Pancreas (tissue), 10 donors: ENCODE measurements around the gene MIEF1. TPM values are rescaled to one million over a fixed set of nuclear protein-coding genes. Genes with fewer than 3 reads are reported as not detected.

Experiments used
- ATAC-seq, 4 donors: fragments of 200-7000 bp; cut with Tn5 transposase; one replicate each; pipeline versions ENCODE4 v1.8.0 to v1.9.1; 2020; ENCODE audit warnings: mild to moderate bottlenecking in 4 of 4, moderate library complexity in 4 of 4
- DNase-seq, 6 donors: peaks; one replicate each; pipeline ENCODE4 v3.0.0-alpha.2; 2020
- FAIRE-seq: peaks from 2 replicates; lab custom pipeline; 2012; peaks lifted over from hg19 to GRCh38; lab: Jason Lieb, UNC
- H3K27ac ChIP-seq, 4 donors: fragments of 200-600 bp; sonication (generic); 1 replicate in 3 of 4; 2 replicates in 1 of 4; pipeline versions ENCODE4 v1.5.0 to v1.8.0; 2020
- H3K27me3 ChIP-seq, 4 donors: fragments of 200-600 bp; one replicate each; pipeline ENCODE4 v1.8.0; 2021
- H3K36me3 ChIP-seq, 3 donors: fragments of 200-600 bp; sonication (generic) in 1 of 3; one replicate each; pipeline versions ENCODE4 v1.5.0 to v1.8.0; 2020 to 2021
- H3K4me1 ChIP-seq, 3 donors: fragments of 200-600 bp; one replicate each; pipeline ENCODE4 v1.8.0; 2021
- H3K4me3 ChIP-seq, 4 donors: fragments of 200-600 bp; sonication (generic) in 2 of 4; one replicate each; pipeline versions ENCODE4 v1.5.0 to v1.8.0; 2020 to 2021
- H3K9me3 ChIP-seq, 4 donors: fragments of 200-600 bp; one replicate each; pipeline ENCODE4 v1.8.0; 2021
- WGBS, 2 donors: extraction: QIAGEN DNeasy Blood & Tissue Kit; methylation state at CpG; one replicate each; pipeline ENCODE4 v1.1.7; 2013; 5-methylcytosine and 5-hydroxymethylcytosine counted together
- intact Hi-C, 3 donors: fragments of 100-400 bp; cut with DNase I; formaldehyde crosslinking; loops; one replicate each; pipeline versions ENCODE4 v1.11.1 to v1.14.2; 2022
- polyA plus RNA-seq, 2 donors: library from polyadenylated mRNA; stranded (reverse); fragments of 200-250 nt; gene quantifications; one replicate each; pipeline ENCODE4 v1.2.3, GENCODE V29; 2013
- total RNA-seq, 6 donors: library from RNA; stranded (reverse); fragmentation: NEBNext Ultra II Directional in 4 of 6; extraction: Animal tissue kit (Norgen Biotek cat#: 25700) in 4 of 6; gene quantifications; one replicate each; pipeline versions ENCODE4 v1.2.1 to v1.2.4, GENCODE V29; 2021 to 2023
- TF ChIP-seq, protein P1 (sequence below), 4 donors: fragments of 200-600 bp; sonication (generic) in 3 of 4; IDR thresholded peaks; one replicate each; pipeline versions ENCODE4 v1.5.0 to v1.8.0; 2021; ENCODE audit warnings: antibody characterized with exemption in 4 of 4
- donor health status: healthy with polysubstance abuse.
- donor health status: DM: no; HTN: no; CAD: no; lungs with moderate emphysema.
- donor health status: DM: no; HTN: no; CAD: no.
- donor health status: control.
- donor health status: control.
- donor health status: Bipolar disorder and iron deficiency.
- donor health status: DM: yes; HTN: yes; CAD: no.
- donor health status: DM: no; HTN: no; CAD: no.
- donor health status: DM: no; HTN: no; CAD: no.
- donor health status: DM: yes; HTN: yes; CAD: no.

Gene MIEF1
- total and polyA plus RNA-seq, 8 donors, result 6.3 to 15.1 (median 11.1) TPM

GRCh38 chr22:39537975-39538374 lies 35.9 kb downstream of the MIEF1 start:
- no peaks in the 10 kb centered on the region for H3K9me3 ChIP-seq
- H3K27me3 ChIP-seq, result no peaks in the 10 kb centered on the region
- TF ChIP-seq, protein P1, sequence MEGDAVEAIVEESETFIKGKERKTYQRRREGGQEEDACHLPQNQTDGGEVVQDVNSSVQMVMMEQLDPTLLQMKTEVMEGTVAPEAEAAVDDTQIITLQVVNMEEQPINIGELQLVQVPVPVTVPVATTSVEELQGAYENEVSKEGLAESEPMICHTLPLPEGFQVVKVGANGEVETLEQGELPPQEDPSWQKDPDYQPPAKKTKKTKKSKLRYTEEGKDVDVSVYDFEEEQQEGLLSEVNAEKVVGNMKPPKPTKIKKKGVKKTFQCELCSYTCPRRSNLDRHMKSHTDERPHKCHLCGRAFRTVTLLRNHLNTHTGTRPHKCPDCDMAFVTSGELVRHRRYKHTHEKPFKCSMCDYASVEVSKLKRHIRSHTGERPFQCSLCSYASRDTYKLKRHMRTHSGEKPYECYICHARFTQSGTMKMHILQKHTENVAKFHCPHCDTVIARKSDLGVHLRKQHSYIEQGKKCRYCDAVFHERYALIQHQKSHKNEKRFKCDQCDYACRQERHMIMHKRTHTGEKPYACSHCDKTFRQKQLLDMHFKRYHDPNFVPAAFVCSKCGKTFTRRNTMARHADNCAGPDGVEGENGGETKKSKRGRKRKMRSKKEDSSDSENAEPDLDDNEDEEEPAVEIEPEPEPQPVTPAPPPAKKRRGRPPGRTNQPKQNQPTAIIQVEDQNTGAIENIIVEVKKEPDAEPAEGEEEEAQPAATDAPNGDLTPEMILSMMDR (IDR thresholded peaks at IDR 0.05), result no peak
- ATAC-seq (no peak), FAIRE-seq (no peak), DNase-seq (no peak)
- H3K4me1 ChIP-seq, result peaks cover 0 to 3% (median 0%) of the 10 kb centered on the region in 3 donors
- intact Hi-C loops, result loop anchor here in 2 of 3 donors (5.0 kb wide), 2 partner anchors 484 to 489 kb away; no protein-coding TSS in a partner anchor
- 56 to 57% methylated on average over 2 of the region's 2 CpGs for WGBS, 2 donors
- H3K36me3 ChIP-seq, result no peaks in the 10 kb centered on the region
- H3K27ac ChIP-seq, result no peak overlapping the region
- H3K4me3 ChIP-seq, result no peak overlapping the region

GRCh38 chr22:39543095-39543494 lies 41.0 kb downstream of the MIEF1 start:
- Histone ChIP-seq H3K9me3 (no peaks in the 10 kb centered on the region), H3K36me3 (no peaks in the 10 kb centered on the region), H3K27me3 (peaks cover 0 to 4% (median 0%) of the 10 kb centered on the region in 4 donors), H3K4me3 (no peak overlapping the region), H3K4me1 (no peaks in the 10 kb centered on the region), H3K27ac (no peak overlapping the region)
- FAIRE-seq, result no peak
- TF ChIP-seq, protein P1 (IDR thresholded peaks at IDR 0.05), result no peak
- 22 to 23% methylated on average over 11 of the region's 11 CpGs for WGBS, 2 donors
- intact Hi-C loops, result no loop called here
- ATAC-seq, result no peak
- DNase-seq, result no peak

- peak in 4 of 6 donors; percentile 33 to 88 (median 66) for DNase-seq
Measured at GRCh38 chr22:39545386-39546365, 43.6 kb downstream of the MIEF1 start.

GRCh38 chr22:39546889-39547586 lies 44.9 kb downstream of the MIEF1 start:
- Histone ChIP-seq H3K36me3 (no peaks in the 10 kb centered on the region), H3K4me1 (no peaks in the 10 kb centered on the region), H3K27ac (no peak overlapping the region), H3K27me3 (peaks cover 0 to 7% (median 0%) of the 10 kb centered on the region in 4 donors), H3K9me3 (no peaks in the 10 kb centered on the region), H3K4me3 (no peak overlapping the region)
- ATAC-seq, result peak in 2 of 4 donors; percentile 22 to 64
- intact Hi-C loops, result no loop called here
- 31 to 47% methylated on average over 5 of the region's 5 CpGs for WGBS, 2 donors
- no peak for FAIRE-seq
- no peak for DNase-seq
- TF ChIP-seq, protein P1 (IDR thresholded peaks at IDR 0.05), result no peak

More at GRCh38 chr22:39545386-39546365, 43.6 kb downstream of the MIEF1 start:
- TF ChIP-seq, protein P1 (IDR thresholded peaks at IDR 0.05), result no peak
- Histone ChIP-seq H3K9me3 (no peaks in the 10 kb centered on the region), H3K36me3 (no peaks in the 10 kb centered on the region), H3K4me3 (no peak overlapping the region), H3K27ac (no peak overlapping the region), H3K4me1 (no peaks in the 10 kb centered on the region), H3K27me3 (peaks cover 0 to 7% (median 0%) of the 10 kb centered on the region in 4 donors)
- intact Hi-C loops, result no loop called here
- 24% methylated on average over 39 of the region's 39 CpGs for WGBS, 2 donors
- FAIRE-seq (no peak), ATAC-seq (peak; percentile 73 to 96 (median 83))
